GM12872 (cell line): Measurements from ENCODE around the gene OGG1.

Experiments used
- CTCF ChIP-seq: IDR thresholded peaks from 3 replicates; pipeline ENCODE4 v1.5.1; 2011; ENCODE audit warnings: low read depth, mild to moderate bottlenecking, low read length, moderate library complexity; ENCODE audit not compliant: insufficient read depth

The OGG1 gene

DNA sequence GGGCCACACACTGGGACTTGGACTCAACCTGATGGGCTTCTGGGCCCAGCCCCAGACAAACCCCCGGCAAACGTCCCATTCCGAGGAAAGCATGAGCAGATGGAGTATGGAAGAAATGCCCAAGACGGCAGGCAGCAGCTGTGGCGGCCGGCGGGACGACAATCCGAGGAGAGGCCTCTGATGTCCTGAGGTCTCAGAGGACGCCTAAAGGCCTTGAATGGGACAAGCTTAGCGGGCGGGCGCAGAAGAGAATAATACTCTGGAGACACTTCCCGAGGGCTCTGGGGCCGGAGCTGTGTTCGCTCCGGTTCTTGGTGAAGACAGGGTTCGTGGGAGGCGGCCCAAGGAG lies 482 bp upstream of the OGG1 start:
- no peak for TF ChIP-seq CTCF

GRCh38 chr3:9750556-9751411 lies 1.0 kb downstream of the OGG1 start:
- no peak for TF ChIP-seq CTCF

DNA sequence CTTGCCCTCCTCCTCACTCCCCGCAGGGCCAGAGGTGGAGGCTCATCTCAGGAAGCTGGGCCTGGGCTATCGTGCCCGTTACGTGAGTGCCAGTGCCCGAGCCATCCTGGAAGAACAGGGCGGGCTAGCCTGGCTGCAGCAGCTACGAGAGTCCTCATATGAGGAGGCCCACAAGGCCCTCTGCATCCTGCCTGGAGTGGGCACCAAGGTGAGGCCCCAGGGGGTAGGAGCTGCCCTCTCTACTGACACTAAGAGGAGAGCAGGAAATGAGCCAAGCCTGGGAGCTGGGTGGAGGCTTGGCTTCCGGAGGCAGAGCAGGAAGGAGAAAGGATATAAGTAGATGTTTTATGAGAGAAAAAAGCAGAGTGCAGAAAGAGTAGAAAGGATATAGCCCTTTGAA lies 4.9 kb downstream of the OGG1 start:
- TF ChIP-seq CTCF, result no peak

DNA sequence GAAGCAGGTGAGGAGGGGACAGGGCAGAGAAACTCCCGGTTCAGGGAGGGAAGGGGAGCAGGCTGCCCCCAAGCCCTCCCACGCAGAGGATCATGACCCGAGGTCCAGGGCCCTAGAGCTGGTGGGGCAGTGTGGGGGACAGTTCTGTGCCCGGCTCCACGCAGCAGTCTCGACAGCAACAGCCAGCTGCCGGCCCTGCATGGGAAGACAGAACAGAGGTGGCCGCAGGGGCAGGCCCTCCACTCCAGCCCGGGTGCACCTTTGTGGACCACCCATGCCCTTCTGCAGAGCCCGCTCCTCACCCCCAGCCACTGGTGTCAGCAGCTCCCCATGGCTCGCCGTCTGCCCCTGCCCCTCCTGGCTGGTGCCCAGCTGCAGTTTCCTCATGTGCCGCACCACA lies 7.7 kb downstream of the OGG1 start:
- TF ChIP-seq CTCF, result no peak

- no peak for TF ChIP-seq CTCF
Measured at GRCh38 chr3:9760779-9761505, 11.2 kb downstream of the OGG1 start.

DNA sequence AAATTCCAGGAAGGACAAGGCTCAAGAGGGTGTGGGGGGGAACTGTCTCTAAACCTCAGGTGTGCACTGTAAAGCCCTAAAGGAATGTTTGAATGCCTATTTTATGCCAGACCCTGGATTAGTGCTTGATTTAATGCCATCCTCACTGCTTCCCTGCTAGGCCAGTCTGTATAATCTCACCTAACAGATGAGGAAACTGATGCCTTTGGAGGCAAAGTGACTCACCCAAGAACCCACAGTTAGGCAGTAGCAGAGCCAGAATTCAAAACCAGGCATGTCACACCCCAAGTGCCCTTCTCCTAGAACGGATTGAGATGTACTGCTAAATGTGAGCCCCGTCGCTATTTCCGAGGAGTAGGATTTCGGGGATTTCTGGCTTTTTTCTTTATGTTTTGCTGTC lies 12.2 kb downstream of the OGG1 start:
- TF ChIP-seq CTCF, result no peak

DNA sequence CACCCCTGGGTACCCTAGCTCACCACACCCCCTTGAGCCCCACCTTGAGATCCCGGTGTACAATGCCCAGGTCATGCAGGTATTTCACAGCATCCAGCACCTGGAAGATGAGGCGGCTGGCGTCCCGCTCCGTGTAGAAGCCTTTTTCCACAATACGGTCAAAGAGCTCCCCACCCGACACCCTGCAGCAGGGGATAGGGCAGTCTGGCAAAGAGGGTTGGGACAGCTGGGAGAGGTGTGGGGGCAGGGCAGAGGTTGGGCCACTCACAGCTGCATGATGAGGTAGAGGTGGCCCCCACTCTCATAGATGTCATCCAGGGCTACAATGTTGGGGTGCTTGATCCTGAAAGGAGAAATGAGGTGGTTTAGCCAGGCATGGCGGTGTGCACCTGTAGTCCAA lies 13.1 kb downstream of the OGG1 start:
- TF ChIP-seq CTCF, result no peak
